Liver (tissue), 3 donors: ENCODE data around the gene SDHA.

Experiments used
- CTCF ChIP-seq: fragments of 150-350 bp; IDR thresholded peaks from 2 replicates; pipeline ENCODE4 v1.5.1; 2017; ENCODE audit warnings: improper control_type of control experiment, low read depth, low read length; ENCODE audit not compliant: missing input control
- REST ChIP-seq: IDR thresholded peaks from 2 replicates; pipeline ENCODE4 v1.6.1; 2016; ENCODE audit warnings: antibody characterized with exemption, mild to moderate bottlenecking
- RXRA ChIP-seq, 2 donors: IDR thresholded peaks; 2 replicates each; pipeline ENCODE4 v1.6.1; 2017 to 2018; ENCODE audit warnings: antibody characterized with exemption in 2 of 2, mild to moderate bottlenecking in 1 of 2
- SP1 ChIP-seq: IDR thresholded peaks from 2 replicates; pipeline ENCODE4 v1.6.1; 2018; ENCODE audit warnings: antibody characterized with exemption, mild to moderate bottlenecking
- donor health status: healthy.
- donor health status: healthy.

DNA sequence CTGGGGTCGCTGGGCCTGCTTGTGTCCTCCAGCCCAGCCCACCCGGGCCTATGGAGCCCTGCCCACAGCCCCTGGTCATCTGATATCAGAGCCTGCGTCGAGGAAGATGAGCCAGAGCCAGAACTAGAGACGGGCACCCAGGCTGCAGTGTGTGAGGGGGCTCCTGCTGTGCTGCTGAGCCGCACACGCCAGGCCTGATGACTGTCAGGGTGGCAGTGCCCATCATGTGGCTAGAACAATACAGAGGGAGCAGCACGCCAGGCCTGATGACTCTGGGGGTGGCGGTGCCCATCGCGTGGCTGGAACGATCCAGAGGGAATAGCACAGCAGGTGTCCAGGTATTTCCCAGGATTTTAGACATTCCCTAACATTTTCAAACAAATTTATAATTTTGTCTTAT, 36.0 kb upstream of the SDHA start:
- no peak for TF ChIP-seq RXRA (IDR thresholded peaks at IDR 0.05)
- no peak for TF ChIP-seq CTCF
- TF ChIP-seq REST = no peak
- no peak for TF ChIP-seq SP1
